ENCODE results near the gene NQO2.

Gene NQO2

GRCh38 chr6:2977799-2978590 is 21.7 kb upstream of the NQO2 start:
- no peak for TF ChIP-seq GATA3 (IDR thresholded peaks at IDR 0.05; ENCODE audit: low read depth, low read length)
- no peak for TF ChIP-seq GATA2 (IDR thresholded peaks at IDR 0.05; ENCODE audit: low read depth, low read length)

- TF ChIP-seq GATA2 (IDR thresholded peaks at IDR 0.05; ENCODE audit: low read depth, low read length) (no peak), GATA3 (IDR thresholded peaks at IDR 0.05; ENCODE audit: low read depth, low read length) (no peak)
Observed at GRCh38 chr6:2978923-2979322, 20.8 kb upstream of the NQO2 start.

GRCh38 chr6:2979819-2980464 is 19.8 kb upstream of the NQO2 start:
- no peak for TF ChIP-seq GATA2 (IDR thresholded peaks at IDR 0.05; ENCODE audit: low read depth, low read length)
- TF ChIP-seq GATA3 (IDR thresholded peaks at IDR 0.05; ENCODE audit: low read depth, low read length), result no peak

- TF ChIP-seq GATA2 (IDR thresholded peaks at IDR 0.05; ENCODE audit: low read depth, low read length), result no peak
- TF ChIP-seq GATA3 (IDR thresholded peaks at IDR 0.05; ENCODE audit: low read depth, low read length), result no peak
Observed at GRCh38 chr6:2980465-2980855, 19.2 kb upstream of the NQO2 start.

GRCh38 chr6:2982426-2983117 is 17.1 kb upstream of the NQO2 start:
- TF ChIP-seq GATA3 (IDR thresholded peaks at IDR 0.05; ENCODE audit: low read depth, low read length), result no peak
- TF ChIP-seq GATA2 (IDR thresholded peaks at IDR 0.05; ENCODE audit: low read depth, low read length), result no peak

- TF ChIP-seq GATA2 (IDR thresholded peaks at IDR 0.05; ENCODE audit: low read depth, low read length), result no peak; the same call in 1 of the 2 replicates
- no peak for TF ChIP-seq GATA3 (IDR thresholded peaks at IDR 0.05; ENCODE audit: low read depth, low read length)
Observed at GRCh38 chr6:2984738-2985406, 14.8 kb upstream of the NQO2 start.

- no peak for TF ChIP-seq GATA3 (IDR thresholded peaks at IDR 0.05; ENCODE audit: low read depth, low read length)
Observed at GRCh38 chr6:2986722-2987221, 12.9 kb upstream of the NQO2 start.

- TF ChIP-seq GATA2 (IDR thresholded peaks at IDR 0.05; ENCODE audit: low read depth, low read length) (no peak), GATA3 (IDR thresholded peaks at IDR 0.05; ENCODE audit: low read depth, low read length) (no peak)
Observed at GRCh38 chr6:2988094-2988425, 11.6 kb upstream of the NQO2 start.

GRCh38 chr6:2988426-2989331 is 11.0 kb upstream of the NQO2 start:
- TF ChIP-seq GATA3 (IDR thresholded peaks at IDR 0.05; ENCODE audit: low read depth, low read length) (no peak), GATA2 (IDR thresholded peaks at IDR 0.05; ENCODE audit: low read depth, low read length) (no peak)

GRCh38 chr6:2989332-2990247 is 10.1 kb upstream of the NQO2 start:
- TF ChIP-seq GATA2 (IDR thresholded peaks at IDR 0.05; ENCODE audit: low read depth, low read length) (0 out of 2 replicates have a peak, but pooled peaks have one; percentile 8), GATA3 (IDR thresholded peaks at IDR 0.05; ENCODE audit: low read depth, low read length) (no peak)

- TF ChIP-seq GATA3 (IDR thresholded peaks at IDR 0.05; ENCODE audit: low read depth, low read length), result no peak
- TF ChIP-seq GATA2 (IDR thresholded peaks at IDR 0.05; ENCODE audit: low read depth, low read length), result no peak
Observed at GRCh38 chr6:2990248-2990931, 9.3 kb upstream of the NQO2 start.

Measured in SH-SY5Y (cell line).